Measurements from ENCODE around the gene WDR82.

DNA sequence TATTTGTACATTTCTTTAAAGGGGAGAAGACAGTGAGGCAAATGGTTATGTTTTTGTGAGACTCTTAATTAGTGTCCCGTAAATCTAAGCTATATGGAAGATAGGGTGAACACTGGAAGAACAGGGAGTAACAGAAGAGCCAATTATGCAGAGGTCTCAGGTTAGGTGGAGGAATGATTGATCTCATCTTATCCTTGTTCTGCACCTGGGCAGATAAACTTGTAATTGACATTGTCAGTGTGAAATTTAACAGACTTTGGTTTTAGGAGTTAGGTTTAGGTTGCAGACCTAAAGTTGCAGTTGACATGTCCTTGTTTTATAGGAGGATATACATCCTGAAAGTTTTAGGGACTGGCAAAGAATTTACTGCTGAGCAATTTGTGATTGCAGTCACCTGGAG is 36.4 kb downstream of the WDR82 start:
- TF ChIP-seq CTCF (conservative IDR thresholded peaks at IDR 0.05 in 1 of 2, IDR thresholded peaks at IDR 0.05 in 1 of 2; ENCODE audit: extremely low read depth in 1 of 2, insufficient read depth in 1 of 2, low read depth in 1 of 2, low read length in 2 of 2) (no peak), EZH2 (IDR thresholded peaks at IDR 0.05; ENCODE audit: borderline replicate concordance, low read length) (no peak)

All from mammary epithelial cell (primary cell).